Hepatocyte (in vitro differentiated cells): ENCODE measurements around the gene DUSP11. TPM values are rescaled to one million over a fixed set of nuclear protein-coding genes. Genes with fewer than 3 reads are reported as not detected.

Experiments used
- DNase-seq: peaks from one replicate; pipeline ENCODE4 v3.0.0-alpha.2; 2016; ENCODE audit warnings: low spot score
- H2AFZ ChIP-seq: fragments of 200-600 bp; sonication (generic); 2 replicates; pipeline ENCODE4 v1.6.0; 2016; ENCODE audit warnings: antibody characterized with exemption, mild to moderate bottlenecking
- H3K27ac ChIP-seq: fragments of 200-600 bp; sonication (generic); 2 replicates; pipeline ENCODE4 v1.5.1; 2016; ENCODE audit warnings: mild to moderate bottlenecking
- H3K27me3 ChIP-seq: fragments of 200-600 bp; sonication (generic); 2 replicates; pipeline ENCODE4 v1.6.1; 2016
- H3K36me3 ChIP-seq: fragments of 200-600 bp; sonication (generic); replicated peaks from 2 replicates; pipeline ENCODE4 v1.5.1; 2016; ENCODE audit warnings: low read depth; ENCODE audit not compliant: insufficient read depth
- H3K4me1 ChIP-seq: fragments of 200-600 bp; sonication (generic); 2 replicates; pipeline ENCODE4 v1.5.1; 2016; ENCODE audit warnings: mild to moderate bottlenecking, moderate library complexity; ENCODE audit not compliant: insufficient read depth
- H3K4me2 ChIP-seq: fragments of 200-600 bp; sonication (generic); 2 replicates; pipeline ENCODE4 v1.6.0; 2016
- H3K4me3 ChIP-seq: fragments of 200-600 bp; sonication (generic); 2 replicates; pipeline ENCODE4 v1.5.1; 2016; ENCODE audit warnings: mild to moderate bottlenecking
- H3K79me2 ChIP-seq: fragments of 200-600 bp; sonication (generic); 2 replicates; pipeline ENCODE4 v1.6.0; 2017; ENCODE audit warnings: mild to moderate bottlenecking
- H3K9me2 ChIP-seq: fragments of 200-600 bp; sonication (generic); replicated peaks from 2 replicates; pipeline ENCODE4 v1.6.0; 2017; ENCODE audit warnings: mild to moderate bottlenecking; ENCODE audit not compliant: insufficient read depth
- H3K9me3 ChIP-seq: fragments of 200-600 bp; sonication (generic); 2 replicates; pipeline ENCODE4 v1.5.1; 2016; ENCODE audit warnings: low read depth, mild to moderate bottlenecking
- H4K20me1 ChIP-seq: fragments of 200-600 bp; sonication (generic); 2 replicates; pipeline ENCODE4 v1.6.0; 2016; ENCODE audit warnings: mild to moderate bottlenecking; ENCODE audit not compliant: insufficient read depth, poor library complexity, severe bottlenecking
- EZH2 ChIP-seq: fragments of 200-600 bp; sonication (generic); IDR thresholded peaks from 2 replicates; pipeline ENCODE4 v1.6.1; 2016; ENCODE audit warnings: antibody characterized with exemption, mild to moderate bottlenecking, borderline replicate concordance
- EZH2phosphoT487 ChIP-seq: fragments of 200-600 bp; sonication (generic); IDR thresholded peaks from one replicate; pipeline ENCODE4 v1.6.1; 2018; ENCODE audit warnings: antibody characterized with exemption, mild to moderate bottlenecking, low read depth, moderate library complexity; ENCODE audit not compliant: unreplicated experiment, severe bottlenecking
- WGBS: methylation state at CpG from one replicate; pipeline ENCODE4 v1.1.6; 2016; ENCODE audit warnings: low lambda C conversion rate; ENCODE audit errors: missing lambda C conversion rate; 5-methylcytosine and 5-hydroxymethylcytosine counted together
- polyA plus RNA-seq: library from polyadenylated mRNA; unstranded; fragments of >200 nt; fragmentation: Nextera tagmentation; extraction: Ambion mirVana; gene quantifications from 2 replicates; pipeline ENCODE4 v1.2.1, GENCODE V29; 2016
- total RNA-seq: library from RNA; depleted of rRNA; stranded (reverse); fragments of >200 nt; gene quantifications from 2 replicates; pipeline ENCODE4 v1.2.3, GENCODE V29; 2014
- TF ChIP-seq, protein P1 (sequence below): fragments of 200-600 bp; sonication (generic); IDR thresholded peaks from 2 replicates; pipeline ENCODE4 v1.5.1; 2016; ENCODE audit warnings: antibody characterized with exemption, mild to moderate bottlenecking; ENCODE audit not compliant: poor library complexity

Gene DUSP11
- total and polyA plus RNA-seq, 2 experiments from 2014 or later: 32.9 to 38.2 TPM

DNA sequence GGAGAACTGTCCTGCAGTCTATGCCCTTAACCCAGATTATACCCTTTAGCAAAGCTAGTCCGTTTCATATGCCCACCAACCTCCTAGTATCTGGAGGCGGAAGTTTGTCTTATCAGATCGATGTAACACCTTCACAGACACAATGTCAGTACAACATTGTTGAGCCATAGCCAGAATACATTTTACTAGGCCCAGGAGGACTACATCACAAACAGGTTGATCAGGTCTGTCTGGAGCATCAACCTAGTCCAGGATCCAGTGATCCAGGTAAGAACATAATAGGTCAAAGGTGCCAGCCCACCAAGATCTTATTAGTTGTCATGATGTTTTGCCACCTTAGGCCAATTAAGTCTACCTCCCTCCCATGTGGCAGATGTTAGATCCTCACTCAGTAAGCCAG lies 40.8 kb downstream of the DUSP11 start:
- Histone ChIP-seq H3K9me3 (peaks cover 3% of the 10 kb centered on the region), H3K79me2 (peaks cover 22% of the 10 kb centered on the region), H3K36me3 (no peaks in the 10 kb centered on the region), H3K9me2 (peaks cover 6% of the 10 kb centered on the region), H3K4me1 (no peaks in the 10 kb centered on the region), H3K27me3 (no peaks in the 10 kb centered on the region), H3K4me2 (no peak overlapping the region), H3K27ac (no peak overlapping the region), H3K4me3 (no peak overlapping the region), H2AFZ (no peak overlapping the region), H4K20me1 (no peaks in the 10 kb centered on the region)
- DNase-seq: no peak
- WGBS: 97% methylated on average over 3 of the region's 3 CpGs
- TF ChIP-seq EZH2phosphoT487 (no peak), EZH2 (no peak)
- TF ChIP-seq, protein P1, sequence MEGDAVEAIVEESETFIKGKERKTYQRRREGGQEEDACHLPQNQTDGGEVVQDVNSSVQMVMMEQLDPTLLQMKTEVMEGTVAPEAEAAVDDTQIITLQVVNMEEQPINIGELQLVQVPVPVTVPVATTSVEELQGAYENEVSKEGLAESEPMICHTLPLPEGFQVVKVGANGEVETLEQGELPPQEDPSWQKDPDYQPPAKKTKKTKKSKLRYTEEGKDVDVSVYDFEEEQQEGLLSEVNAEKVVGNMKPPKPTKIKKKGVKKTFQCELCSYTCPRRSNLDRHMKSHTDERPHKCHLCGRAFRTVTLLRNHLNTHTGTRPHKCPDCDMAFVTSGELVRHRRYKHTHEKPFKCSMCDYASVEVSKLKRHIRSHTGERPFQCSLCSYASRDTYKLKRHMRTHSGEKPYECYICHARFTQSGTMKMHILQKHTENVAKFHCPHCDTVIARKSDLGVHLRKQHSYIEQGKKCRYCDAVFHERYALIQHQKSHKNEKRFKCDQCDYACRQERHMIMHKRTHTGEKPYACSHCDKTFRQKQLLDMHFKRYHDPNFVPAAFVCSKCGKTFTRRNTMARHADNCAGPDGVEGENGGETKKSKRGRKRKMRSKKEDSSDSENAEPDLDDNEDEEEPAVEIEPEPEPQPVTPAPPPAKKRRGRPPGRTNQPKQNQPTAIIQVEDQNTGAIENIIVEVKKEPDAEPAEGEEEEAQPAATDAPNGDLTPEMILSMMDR: no peak

DNA sequence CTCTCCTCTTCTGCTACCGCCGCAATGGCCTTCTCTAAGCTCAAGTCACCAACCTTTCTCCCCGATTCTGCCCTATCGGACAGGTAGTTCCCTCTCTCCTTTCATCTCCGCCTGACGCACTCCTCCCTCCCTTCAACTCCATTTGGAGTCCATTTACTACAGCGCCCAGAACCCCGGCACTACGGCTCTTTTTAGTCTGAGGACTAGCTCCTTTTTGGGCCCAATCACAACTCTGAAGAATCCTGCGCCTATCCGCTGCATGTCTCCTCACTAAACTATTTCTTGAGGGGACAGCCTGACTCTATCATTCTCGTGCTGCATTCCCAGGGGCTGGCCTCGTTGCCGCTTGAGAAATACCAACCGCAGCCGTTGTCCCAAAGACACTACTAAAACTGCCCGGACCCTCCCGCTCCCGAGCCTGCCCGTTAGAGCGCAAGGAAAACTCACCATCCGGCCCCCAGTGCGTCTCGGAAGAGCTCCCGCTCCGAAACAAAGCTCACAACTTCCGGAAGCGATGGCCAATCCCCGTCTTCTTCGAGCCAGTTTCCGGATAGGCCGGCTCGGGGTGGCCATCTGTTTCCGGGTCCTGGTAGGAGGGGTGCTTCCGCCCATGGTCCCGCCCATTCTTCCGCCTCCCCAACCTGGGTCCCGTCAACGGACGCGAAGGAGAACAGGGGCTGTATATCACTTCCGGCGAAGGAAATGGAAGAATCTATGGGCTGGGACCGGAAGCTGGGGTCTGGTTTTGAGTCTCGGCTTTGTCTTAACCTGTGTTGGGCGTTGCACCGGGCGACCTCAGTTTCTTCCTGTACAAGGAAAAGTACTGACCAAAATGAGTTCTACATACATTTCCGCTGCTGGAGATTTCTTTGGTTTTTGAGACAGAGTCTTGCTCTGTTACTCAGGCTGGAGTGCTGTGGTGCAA lies 42.8 kb downstream of the DUSP11 start, which contains the start of gene TPRKB:
TSS of gene TPRKB (minus strand) at position 491 of the 925 bp plus-strand sequence. CDS start 2,776 bp downstream, outside the sequence.
- H3K4me2 ChIP-seq: peak within 1 kb of the TSS; percentile 90
- H3K9me3 ChIP-seq: peaks cover 3% of the 10 kb centered on the region
- H3K4me1 ChIP-seq: no peaks in the 10 kb centered on the region
- no peaks in the 10 kb centered on the region for H3K27me3 ChIP-seq
- TF ChIP-seq, protein P1: no peak
- H3K27ac ChIP-seq: peak within 1 kb of the TSS; percentile 79
- H3K9me2 ChIP-seq: peaks cover 6% of the 10 kb centered on the region
- peak; percentile 97 for DNase-seq
- WGBS: 5% methylated on average over 49 of the region's 49 CpGs
- H4K20me1 ChIP-seq: no peaks in the 10 kb centered on the region
- H3K36me3 ChIP-seq: no peaks in the 10 kb centered on the region
- peak within 1 kb of the TSS; percentile 55 for H3K4me3 ChIP-seq
- peak within 1 kb of the TSS; percentile 75 for H2AFZ ChIP-seq
- peaks cover 22% of the 10 kb centered on the region for H3K79me2 ChIP-seq

GRCh38 chr2:73736378-73736777 lies 43.5 kb downstream of the DUSP11 start:
- peaks cover 3% of the 10 kb centered on the region for H3K9me3 ChIP-seq
- H3K9me2 ChIP-seq: peaks cover 6% of the 10 kb centered on the region
- H3K4me1 ChIP-seq: no peaks in the 10 kb centered on the region
- H3K27ac ChIP-seq: peak overlapping the region; percentile 51
- TF ChIP-seq, protein P1: no peak
- TF ChIP-seq EZH2phosphoT487: no peak
- no peak for TF ChIP-seq EZH2
- no peaks in the 10 kb centered on the region for H3K36me3 ChIP-seq
- H3K4me2 ChIP-seq: peak overlapping the region; percentile 90
- no peak for DNase-seq
- no peaks in the 10 kb centered on the region for H4K20me1 ChIP-seq
- H3K79me2 ChIP-seq: peaks cover 22% of the 10 kb centered on the region
- no peaks in the 10 kb centered on the region for H3K27me3 ChIP-seq
- WGBS: 27% methylated on average over 8 of the region's 8 CpGs
- peak overlapping the region; percentile 75 for H2AFZ ChIP-seq
- peak overlapping the region; percentile 55 for H3K4me3 ChIP-seq
